Spleen (tissue), 7 donors: Measurements from ENCODE around the gene DDAH1.

ENCODE experiments used
- POLR2A ChIP-seq, 3 donors: fragments of 450-650 bp; IDR thresholded peaks; one replicate each; pipeline ENCODE4 v1.5.1; 2017; ENCODE audit warnings: antibody characterized with exemption in 3 of 3, mild to moderate bottlenecking in 1 of 3
- POLR2AphosphoS5 ChIP-seq, 3 donors: sonication (generic); formaldehyde crosslinking; IDR thresholded peaks; one replicate each; pipeline ENCODE4 v1.5.1; 2017; ENCODE audit warnings: antibody characterized with exemption in 3 of 3
- TF ChIP-seq, protein P1 (sequence below), 11 experiments: fragments of 200-600 bp in 7 of 11; fragments of 450-650 bp in 4 of 11; sonication (generic) in 4 of 11; IDR thresholded peaks in 8 of 11; conservative IDR thresholded peaks in 3 of 11; 1 replicate in 7 of 11; 2 replicates in 4 of 11; pipeline versions ENCODE4 v1.4.0 to v1.8.0; 2016 to 2021; ENCODE audit warnings: antibody characterized with exemption in 11 of 11, inconsistent platforms in 4 of 11, mild to moderate bottlenecking in 1 of 11
- donor health status: DM: no; HTN: no; CAD: no; lungs with moderate emphysema.
- donor health status: DM: no; HTN: no; CAD: no.
- donor health status: DM: no; HTN: no; CAD: no.

DNA sequence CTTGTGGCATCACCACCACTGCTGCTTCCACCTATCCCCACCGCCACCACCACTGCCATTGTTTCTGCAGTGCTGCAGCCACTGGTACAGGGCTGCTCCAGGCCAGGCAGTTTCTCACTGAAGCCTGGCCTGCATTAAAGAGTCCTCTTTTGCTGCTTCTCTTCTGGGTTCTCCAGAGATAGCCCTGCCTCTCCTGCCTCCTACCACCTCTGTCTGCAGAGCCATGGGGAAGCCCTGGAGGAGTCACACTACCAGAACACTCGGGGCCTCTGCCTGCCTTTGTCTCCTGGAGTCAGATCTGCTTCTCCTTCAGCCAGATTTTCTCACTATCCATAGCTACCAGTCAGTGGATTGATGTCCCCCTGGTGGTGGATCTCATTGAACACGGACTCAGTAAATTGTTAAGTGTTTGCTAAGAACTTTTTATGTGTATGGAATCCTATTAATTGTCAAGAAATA, 37.7 kb upstream of the DDAH1 start:
- TF ChIP-seq POLR2A (IDR thresholded peaks at IDR 0.05), result no peak
- TF ChIP-seq, protein P1, sequence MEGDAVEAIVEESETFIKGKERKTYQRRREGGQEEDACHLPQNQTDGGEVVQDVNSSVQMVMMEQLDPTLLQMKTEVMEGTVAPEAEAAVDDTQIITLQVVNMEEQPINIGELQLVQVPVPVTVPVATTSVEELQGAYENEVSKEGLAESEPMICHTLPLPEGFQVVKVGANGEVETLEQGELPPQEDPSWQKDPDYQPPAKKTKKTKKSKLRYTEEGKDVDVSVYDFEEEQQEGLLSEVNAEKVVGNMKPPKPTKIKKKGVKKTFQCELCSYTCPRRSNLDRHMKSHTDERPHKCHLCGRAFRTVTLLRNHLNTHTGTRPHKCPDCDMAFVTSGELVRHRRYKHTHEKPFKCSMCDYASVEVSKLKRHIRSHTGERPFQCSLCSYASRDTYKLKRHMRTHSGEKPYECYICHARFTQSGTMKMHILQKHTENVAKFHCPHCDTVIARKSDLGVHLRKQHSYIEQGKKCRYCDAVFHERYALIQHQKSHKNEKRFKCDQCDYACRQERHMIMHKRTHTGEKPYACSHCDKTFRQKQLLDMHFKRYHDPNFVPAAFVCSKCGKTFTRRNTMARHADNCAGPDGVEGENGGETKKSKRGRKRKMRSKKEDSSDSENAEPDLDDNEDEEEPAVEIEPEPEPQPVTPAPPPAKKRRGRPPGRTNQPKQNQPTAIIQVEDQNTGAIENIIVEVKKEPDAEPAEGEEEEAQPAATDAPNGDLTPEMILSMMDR (IDR thresholded peaks at IDR 0.05 in 8 of 11, conservative IDR thresholded peaks at IDR 0.05 in 3 of 11), result peak in 7 of 11 experiments; percentile 18 to 50 (median 41)
- no peak for TF ChIP-seq POLR2AphosphoS5 (IDR thresholded peaks at IDR 0.05)
